ENCODE data around the gene CCDC85C. TPM values are rescaled to one million over a fixed set of nuclear protein-coding genes. Genes with fewer than 3 reads are reported as not detected.

Gene CCDC85C
- total and polyA plus RNA-seq, 2 experiments from 2014 or later = 4.5 to 24.9 TPM

DNA sequence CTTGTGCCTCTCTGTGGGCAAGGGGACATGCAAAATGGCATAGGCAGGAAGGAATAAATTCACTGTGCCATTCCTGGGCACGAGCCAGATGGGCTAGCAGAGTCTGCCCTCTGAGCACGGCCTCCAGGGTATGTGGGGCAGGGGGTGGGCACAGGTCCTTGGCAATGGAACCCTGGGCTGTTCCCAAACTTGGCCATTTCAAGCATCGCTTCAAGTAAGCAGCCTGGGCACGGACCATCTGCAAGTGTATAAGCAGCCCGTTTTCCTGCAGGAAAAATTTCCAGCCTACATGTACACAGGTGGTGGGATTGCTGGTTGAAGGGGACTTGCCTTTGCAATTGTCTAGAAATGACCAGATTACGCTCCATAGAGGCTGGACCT is 40.3 kb downstream of the CCDC85C start:
- H3K9me3 Mint-ChIP-seq = peaks cover 2% of the 10 kb centered on the region; the same call in 1 of the 3 replicates
- Histone ChIP-seq H3K4me2 (0 out of 2 replicates have a peak overlapping the region, but pooled peaks have one; percentile 66), H3K36me3 (ENCODE audit: insufficient read depth) (no peaks in the 10 kb centered on the region), H3F3A (replicated peaks; ENCODE audit: low read depth) (0 out of 2 replicates have a peak, but pooled peaks cover 5% of the 10 kb centered on the region), H2AFZ (no peak overlapping the region), H3K27me3 (ENCODE audit: insufficient read depth) (no peaks in the 10 kb centered on the region), H3K27ac (ENCODE audit: low read depth) (no peak overlapping the region), H3K9me2 (ENCODE audit: insufficient read depth) (no peaks in the 10 kb centered on the region), H4K20me1 (replicated peaks; ENCODE audit: insufficient read depth) (peaks cover 2% of the 10 kb centered on the region; the same call in 1 of the 2 replicates), H3K4me1 (ENCODE audit: insufficient read depth) (peaks cover 22% of the 10 kb centered on the region), H3K4me3 (no peak overlapping the region), H3K79me2 (replicated peaks; ENCODE audit: insufficient read depth) (peaks cover 63% of the 10 kb centered on the region)
- peaks cover 68% of the 10 kb centered on the region for H3K4me1 Mint-ChIP-seq
- TF ChIP-seq JUNB (IDR thresholded peaks at IDR 0.05; ENCODE audit: unreplicated experiment) (no peak), CREB1 (CRISPR knock-in tag; IDR thresholded peaks at IDR 0.05; ENCODE audit: low read depth) (no peak), STAT1 (IDR thresholded peaks at IDR 0.05; ENCODE audit: unreplicated experiment) (no peak), ZNF331 (CRISPR knock-in tag; IDR thresholded peaks at IDR 0.05; ENCODE audit: low read depth) (no peak), NANOG (IDR thresholded peaks at IDR 0.05; ENCODE audit: borderline replicate concordance) (no peak), REST (IDR thresholded peaks at IDR 0.05; ENCODE audit: unreplicated experiment) (no peak), POLR2AphosphoS5 (IDR thresholded peaks at IDR 0.05; ENCODE audit: low read depth) (no peak), CTCF (conservative IDR thresholded peaks at IDR 0.05; ENCODE audit: low read depth in 2 of 2) (no peak), EZH2phosphoT487 (IDR thresholded peaks at IDR 0.05; ENCODE audit: unreplicated experiment) (no peak), EZH2 (IDR thresholded peaks at IDR 0.05; ENCODE audit: low read depth, unreplicated experiment) (no peak), ETS1 (IDR thresholded peaks at IDR 0.05) (no peak), ZNF114 (CRISPR knock-in tag; IDR thresholded peaks at IDR 0.05) (no peak)
- TF ChIP-seq, protein P1, sequence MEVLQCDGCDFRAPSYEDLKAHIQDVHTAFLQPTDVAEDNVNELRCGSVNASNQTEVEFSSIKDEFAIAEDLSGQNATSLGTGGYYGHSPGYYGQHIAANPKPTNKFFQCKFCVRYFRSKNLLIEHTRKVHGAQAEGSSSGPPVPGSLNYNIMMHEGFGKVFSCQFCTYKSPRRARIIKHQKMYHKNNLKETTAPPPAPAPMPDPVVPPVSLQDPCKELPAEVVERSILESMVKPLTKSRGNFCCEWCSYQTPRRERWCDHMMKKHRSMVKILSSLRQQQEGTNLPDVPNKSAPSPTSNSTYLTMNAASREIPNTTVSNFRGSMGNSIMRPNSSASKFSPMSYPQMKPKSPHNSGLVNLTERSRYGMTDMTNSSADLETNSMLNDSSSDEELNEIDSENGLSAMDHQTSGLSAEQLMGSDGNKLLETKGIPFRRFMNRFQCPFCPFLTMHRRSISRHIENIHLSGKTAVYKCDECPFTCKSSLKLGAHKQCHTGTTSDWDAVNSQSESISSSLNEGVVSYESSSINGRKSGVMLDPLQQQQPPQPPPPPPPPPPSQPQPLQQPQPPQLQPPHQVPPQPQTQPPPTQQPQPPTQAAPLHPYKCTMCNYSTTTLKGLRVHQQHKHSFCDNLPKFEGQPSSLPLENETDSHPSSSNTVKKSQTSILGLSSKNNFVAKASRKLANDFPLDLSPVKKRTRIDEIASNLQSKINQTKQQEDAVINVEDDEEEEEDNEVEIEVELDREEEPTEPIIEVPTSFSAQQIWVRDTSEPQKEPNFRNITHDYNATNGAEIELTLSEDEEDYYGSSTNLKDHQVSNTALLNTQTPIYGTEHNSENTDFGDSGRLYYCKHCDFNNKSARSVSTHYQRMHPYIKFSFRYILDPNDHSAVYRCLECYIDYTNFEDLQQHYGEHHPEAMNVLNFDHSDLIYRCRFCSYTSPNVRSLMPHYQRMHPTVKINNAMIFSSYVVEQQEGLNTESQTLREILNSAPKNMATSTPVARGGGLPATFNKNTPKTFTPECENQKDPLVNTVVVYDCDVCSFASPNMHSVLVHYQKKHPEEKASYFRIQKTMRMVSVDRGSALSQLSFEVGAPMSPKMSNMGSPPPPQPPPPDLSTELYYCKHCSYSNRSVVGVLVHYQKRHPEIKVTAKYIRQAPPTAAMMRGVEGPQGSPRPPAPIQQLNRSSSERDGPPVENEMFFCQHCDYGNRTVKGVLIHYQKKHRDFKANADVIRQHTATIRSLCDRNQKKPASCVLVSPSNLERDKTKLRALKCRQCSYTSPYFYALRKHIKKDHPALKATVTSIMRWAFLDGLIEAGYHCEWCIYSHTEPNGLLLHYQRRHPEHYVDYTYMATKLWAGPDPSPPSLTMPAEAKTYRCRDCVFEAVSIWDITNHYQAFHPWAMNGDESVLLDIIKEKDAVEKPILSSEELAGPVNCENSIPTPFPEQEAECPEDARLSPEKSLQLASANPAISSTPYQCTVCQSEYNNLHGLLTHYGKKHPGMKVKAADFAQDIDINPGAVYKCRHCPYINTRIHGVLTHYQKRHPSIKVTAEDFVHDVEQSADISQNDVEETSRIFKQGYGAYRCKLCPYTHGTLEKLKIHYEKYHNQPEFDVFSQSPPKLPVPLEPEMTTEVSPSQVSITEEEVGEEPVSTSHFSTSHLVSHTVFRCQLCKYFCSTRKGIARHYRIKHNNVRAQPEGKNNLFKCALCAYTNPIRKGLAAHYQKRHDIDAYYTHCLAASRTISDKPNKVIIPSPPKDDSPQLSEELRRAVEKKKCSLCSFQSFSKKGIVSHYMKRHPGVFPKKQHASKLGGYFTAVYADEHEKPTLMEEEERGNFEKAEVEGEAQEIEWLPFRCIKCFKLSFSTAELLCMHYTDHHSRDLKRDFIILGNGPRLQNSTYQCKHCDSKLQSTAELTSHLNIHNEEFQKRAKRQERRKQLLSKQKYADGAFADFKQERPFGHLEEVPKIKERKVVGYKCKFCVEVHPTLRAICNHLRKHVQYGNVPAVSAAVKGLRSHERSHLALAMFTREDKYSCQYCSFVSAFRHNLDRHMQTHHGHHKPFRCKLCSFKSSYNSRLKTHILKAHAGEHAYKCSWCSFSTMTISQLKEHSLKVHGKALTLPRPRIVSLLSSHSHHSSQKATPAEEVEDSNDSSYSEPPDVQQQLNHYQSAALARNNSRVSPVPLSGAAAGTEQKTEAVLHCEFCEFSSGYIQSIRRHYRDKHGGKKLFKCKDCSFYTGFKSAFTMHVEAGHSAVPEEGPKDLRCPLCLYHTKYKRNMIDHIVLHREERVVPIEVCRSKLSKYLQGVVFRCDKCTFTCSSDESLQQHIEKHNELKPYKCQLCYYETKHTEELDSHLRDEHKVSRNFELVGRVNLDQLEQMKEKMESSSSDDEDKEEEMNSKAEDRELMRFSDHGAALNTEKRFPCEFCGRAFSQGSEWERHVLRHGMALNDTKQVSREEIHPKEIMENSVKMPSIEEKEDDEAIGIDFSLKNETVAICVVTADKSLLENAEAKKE (CRISPR knock-in tag; IDR thresholded peaks at IDR 0.05) = no peak
- 0 out of 2 replicates have a peak overlapping the region, but pooled peaks have one; percentile 75 for H3K27ac Mint-ChIP-seq
- no peak overlapping the region for H3K4me3 Mint-ChIP-seq
- no peak for ATAC-seq
- peaks cover 15% of the 10 kb centered on the region for H3K27me3 Mint-ChIP-seq (ENCODE audit: insufficient read depth, low read depth, poor library complexity)
- no peak for DNase-seq (ENCODE audit: low spot score)
- peaks cover 5% of the 10 kb centered on the region; the same call in 1 of the 3 replicates for H3K36me3 Mint-ChIP-seq (ENCODE audit: low read depth)
